Smooth muscle cell (in vitro differentiated cells): ENCODE results near the gene SH2D3C. TPM values are rescaled to one million over a fixed set of nuclear protein-coding genes. Genes with fewer than 3 reads are reported as not detected.
A peak's percentile ranks its signal among the peaks of the same experiment; 100 is the strongest.

Source experiments
- DNase-seq: peaks from one replicate; lab custom pipeline; 2025; ENCODE audit not compliant: unreplicated experiment; lab: John Stamatoyannopoulos, UW
- H2AFZ ChIP-seq: fragments of 200-600 bp; sonication (generic); 2 replicates; pipeline ENCODE4 v1.6.0; 2016; ENCODE audit warnings: antibody characterized with exemption, low read depth, mild to moderate bottlenecking
- H3F3A ChIP-seq: fragments of 200-600 bp; sonication (generic); 2 replicates; pipeline ENCODE4 v1.6.0; 2017; ENCODE audit warnings: antibody characterized with exemption, low read depth
- H3K27ac ChIP-seq: fragments of 200-600 bp; sonication (generic); 2 replicates; pipeline ENCODE4 v1.5.1; 2016; ENCODE audit warnings: low read depth, mild to moderate bottlenecking
- H3K27me3 ChIP-seq: fragments of 200-600 bp; sonication (generic); 2 replicates; pipeline ENCODE4 v1.6.1; 2016; ENCODE audit warnings: low read depth, mild to moderate bottlenecking
- H3K36me3 ChIP-seq: fragments of 200-600 bp; sonication (generic); 2 replicates; pipeline ENCODE4 v1.5.1; 2016; ENCODE audit warnings: low read depth
- H3K4me1 ChIP-seq: fragments of 200-600 bp; sonication (generic); 2 replicates; pipeline ENCODE4 v1.5.1; 2016; ENCODE audit warnings: low read depth
- H3K4me2 ChIP-seq: fragments of 200-600 bp; sonication (generic); 2 replicates; pipeline ENCODE4 v1.6.0; 2016; ENCODE audit warnings: mild to moderate bottlenecking
- H3K4me3 ChIP-seq: fragments of 200-600 bp; sonication (generic); 2 replicates; pipeline ENCODE4 v1.5.1; 2016; ENCODE audit warnings: mild to moderate bottlenecking
- H3K79me2 ChIP-seq: fragments of 200-600 bp; sonication (generic); 2 replicates; pipeline ENCODE4 v1.6.0; 2016; ENCODE audit warnings: low read depth, mild to moderate bottlenecking
- H3K9ac ChIP-seq: fragments of 200-600 bp; sonication (generic); 2 replicates; pipeline ENCODE4 v1.6.0; 2016; ENCODE audit warnings: low read depth
- H3K9me3 ChIP-seq: fragments of 200-600 bp; sonication (generic); replicated peaks from 2 replicates; pipeline ENCODE4 v1.5.1; 2016; ENCODE audit warnings: low read depth
- H4K20me1 ChIP-seq: fragments of 200-600 bp; sonication (generic); 2 replicates; pipeline ENCODE4 v1.6.0; 2016; ENCODE audit warnings: low read depth
- WGBS: methylation state at CpG from one replicate; pipeline ENCODE4 v1.1.7; 2016; ENCODE audit warnings: low lambda C conversion rate; 5-methylcytosine and 5-hydroxymethylcytosine counted together
- polyA plus RNA-seq: library from polyadenylated mRNA; unstranded; fragments of >200 nt; fragmentation: Nextera tagmentation; extraction: Ambion mirVana; gene quantifications from 2 replicates; pipeline ENCODE4 v1.2.1, GENCODE V29; 2016
- total RNA-seq: library from RNA; depleted of rRNA; stranded (reverse); fragments of >200 nt; gene quantifications from 2 replicates; pipeline ENCODE4 v1.2.3, GENCODE V29; 2014
- TF ChIP-seq, protein P1 (sequence below): fragments of 200-600 bp; sonication (generic); IDR thresholded peaks from 2 replicates; pipeline ENCODE4 v1.5.1; 2017; ENCODE audit warnings: borderline replicate concordance, mild to moderate bottlenecking, antibody characterized with exemption; ENCODE audit not compliant: insufficient read depth, poor library complexity, severe bottlenecking

Gene SH2D3C
- total and polyA plus RNA-seq, 2 experiments from 2014 or later = 0.54 TPM; not detected in 1

DNA sequence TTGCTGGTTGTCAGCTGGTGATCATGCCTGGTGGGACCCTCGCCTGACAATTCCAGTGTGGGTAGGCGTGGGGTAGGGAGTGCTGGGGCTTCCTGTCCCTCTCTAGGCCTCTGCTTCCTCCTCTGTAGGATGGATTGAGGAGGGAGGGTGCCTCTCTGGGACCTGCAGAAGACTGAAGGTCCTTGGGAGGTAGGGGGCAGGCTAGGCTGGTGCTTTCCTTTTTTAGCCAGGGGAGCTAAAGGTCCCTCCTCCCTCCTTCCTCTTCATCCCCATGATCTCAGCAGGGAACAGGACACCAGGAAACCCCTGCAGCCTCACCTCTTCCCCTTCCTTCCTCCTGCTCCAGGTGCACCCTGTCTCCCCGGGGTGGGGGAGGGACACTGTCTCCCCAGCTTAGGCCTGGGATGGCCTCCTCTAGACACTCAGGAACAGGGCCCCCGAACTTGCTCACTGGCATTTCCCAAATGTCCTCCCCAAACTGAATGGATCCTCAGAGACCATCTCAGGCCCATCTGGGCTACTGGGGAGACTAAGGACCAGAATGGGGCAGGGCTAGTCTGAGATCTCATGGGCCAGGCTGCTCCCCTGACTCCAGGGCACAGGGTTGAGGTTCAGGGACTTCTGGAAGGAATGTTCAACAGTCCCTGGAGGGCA is 8.4 kb downstream of the SH2D3C start:
- H3K36me3 ChIP-seq = no peaks in the 10 kb centered on the region
- 92% methylated on average over 4 of the region's 4 CpGs for WGBS
- no peak overlapping the region for H3K9ac ChIP-seq
- H3K27me3 ChIP-seq = no peaks in the 10 kb centered on the region
- H3F3A ChIP-seq = no peaks in the 10 kb centered on the region
- no peak overlapping the region for H3K4me2 ChIP-seq
- no peak overlapping the region for H2AFZ ChIP-seq
- H4K20me1 ChIP-seq = no peaks in the 10 kb centered on the region
- H3K27ac ChIP-seq = no peak overlapping the region
- H3K4me3 ChIP-seq = no peak overlapping the region
- H3K9me3 ChIP-seq = no peaks in the 10 kb centered on the region
- no peak for DNase-seq
- H3K79me2 ChIP-seq = no peaks in the 10 kb centered on the region
- peaks cover 8% of the 10 kb centered on the region for H3K4me1 ChIP-seq
- TF ChIP-seq, protein P1, sequence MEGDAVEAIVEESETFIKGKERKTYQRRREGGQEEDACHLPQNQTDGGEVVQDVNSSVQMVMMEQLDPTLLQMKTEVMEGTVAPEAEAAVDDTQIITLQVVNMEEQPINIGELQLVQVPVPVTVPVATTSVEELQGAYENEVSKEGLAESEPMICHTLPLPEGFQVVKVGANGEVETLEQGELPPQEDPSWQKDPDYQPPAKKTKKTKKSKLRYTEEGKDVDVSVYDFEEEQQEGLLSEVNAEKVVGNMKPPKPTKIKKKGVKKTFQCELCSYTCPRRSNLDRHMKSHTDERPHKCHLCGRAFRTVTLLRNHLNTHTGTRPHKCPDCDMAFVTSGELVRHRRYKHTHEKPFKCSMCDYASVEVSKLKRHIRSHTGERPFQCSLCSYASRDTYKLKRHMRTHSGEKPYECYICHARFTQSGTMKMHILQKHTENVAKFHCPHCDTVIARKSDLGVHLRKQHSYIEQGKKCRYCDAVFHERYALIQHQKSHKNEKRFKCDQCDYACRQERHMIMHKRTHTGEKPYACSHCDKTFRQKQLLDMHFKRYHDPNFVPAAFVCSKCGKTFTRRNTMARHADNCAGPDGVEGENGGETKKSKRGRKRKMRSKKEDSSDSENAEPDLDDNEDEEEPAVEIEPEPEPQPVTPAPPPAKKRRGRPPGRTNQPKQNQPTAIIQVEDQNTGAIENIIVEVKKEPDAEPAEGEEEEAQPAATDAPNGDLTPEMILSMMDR = no peak

DNA sequence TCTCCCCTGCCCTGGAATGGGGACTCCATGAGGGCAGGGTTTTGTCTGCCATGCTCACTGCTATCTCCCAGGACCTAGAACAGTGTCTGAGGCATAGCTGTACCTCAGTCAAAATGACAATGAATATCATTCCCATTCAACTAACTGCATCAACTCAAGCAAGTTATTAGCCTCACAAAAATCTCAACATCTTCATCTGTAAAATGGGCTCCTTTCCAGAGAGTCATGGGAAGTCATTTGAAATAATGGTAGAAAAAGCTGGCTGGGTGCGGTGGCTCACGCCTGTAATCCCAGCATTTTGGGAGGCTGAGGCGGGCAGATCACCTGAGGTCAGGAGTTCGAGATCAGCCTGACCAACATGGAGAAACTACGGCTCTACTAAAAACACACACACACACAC is 9.4 kb downstream of the SH2D3C start:
- Histone ChIP-seq H3K4me3 (no peak overlapping the region), H3F3A (no peaks in the 10 kb centered on the region), H2AFZ (no peak overlapping the region), H3K4me2 (no peak overlapping the region), H3K36me3 (no peaks in the 10 kb centered on the region), H3K79me2 (no peaks in the 10 kb centered on the region), H3K27me3 (no peaks in the 10 kb centered on the region), H3K9me3 (no peaks in the 10 kb centered on the region), H3K4me1 (peaks cover 8% of the 10 kb centered on the region), H3K27ac (no peak overlapping the region), H3K9ac (no peak overlapping the region), H4K20me1 (no peaks in the 10 kb centered on the region)
- no peak for DNase-seq
- 93% methylated on average over 5 of the region's 5 CpGs for WGBS
- TF ChIP-seq, protein P1 = no peak

DNA sequence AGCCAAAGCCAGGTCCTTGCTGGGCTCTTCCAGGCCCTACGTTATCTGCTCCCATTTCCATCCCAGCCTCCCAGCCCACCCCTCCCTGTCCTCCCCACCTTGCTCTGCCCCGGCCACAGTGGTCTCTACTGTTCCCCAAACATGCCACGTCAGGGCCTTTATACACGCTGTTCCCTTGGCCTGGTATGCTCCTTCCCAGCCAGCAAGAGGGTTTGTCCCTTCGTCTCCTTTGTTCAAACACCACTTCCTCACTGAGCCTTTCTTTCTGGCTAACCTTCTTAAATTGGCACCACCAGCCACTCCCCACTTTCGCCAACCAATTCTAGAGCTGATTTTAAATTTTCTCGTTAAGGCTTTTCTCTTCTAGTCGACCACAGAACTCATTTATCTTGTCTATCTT is 9.8 kb downstream of the SH2D3C start:
- Histone ChIP-seq H3K4me2 (no peak overlapping the region), H3K4me3 (no peak overlapping the region), H2AFZ (peak overlapping the region; percentile 58), H3K36me3 (no peaks in the 10 kb centered on the region), H3K9ac (no peak overlapping the region), H3K9me3 (no peaks in the 10 kb centered on the region), H3K4me1 (peaks cover 8% of the 10 kb centered on the region), H3F3A (no peaks in the 10 kb centered on the region), H3K27me3 (no peaks in the 10 kb centered on the region), H3K27ac (no peak overlapping the region), H3K79me2 (no peaks in the 10 kb centered on the region), H4K20me1 (no peaks in the 10 kb centered on the region)
- no peak for DNase-seq
- TF ChIP-seq, protein P1 = no peak
- WGBS = 87% methylated on average over 6 of the region's 8 CpGs

DNA sequence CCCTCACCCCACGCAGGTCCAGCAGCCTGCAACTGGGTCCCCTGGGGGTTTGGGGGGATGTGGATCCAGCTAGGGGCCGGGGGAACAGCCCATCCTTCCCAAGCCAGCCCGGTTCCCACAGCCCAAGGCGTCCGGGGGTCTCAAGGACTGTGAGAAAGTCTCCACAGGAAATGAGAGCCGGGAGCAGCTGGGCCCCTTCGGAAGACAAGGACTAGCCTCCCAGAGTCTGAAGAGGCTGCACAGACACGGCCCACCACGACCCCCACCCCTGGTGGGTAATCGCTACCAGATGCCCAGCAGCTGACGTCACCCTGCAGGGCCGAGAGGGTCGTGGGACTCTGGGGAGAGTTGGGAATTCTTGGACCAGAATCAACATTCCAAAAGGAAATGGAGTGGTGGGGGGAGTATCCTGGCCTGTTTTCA is 10.5 kb downstream of the SH2D3C start:
- H3K4me2 ChIP-seq = peak overlapping the region; percentile 57

More for the DNA sequence above, 10.5 kb downstream of the SH2D3C start:
- H3K79me2 ChIP-seq = no peaks in the 10 kb centered on the region
- H3F3A ChIP-seq = no peaks in the 10 kb centered on the region
- no peak for DNase-seq
- H3K36me3 ChIP-seq = no peaks in the 10 kb centered on the region
- H3K4me3 ChIP-seq = no peak overlapping the region
- 16% methylated on average over 11 of the region's 13 CpGs for WGBS
- no peaks in the 10 kb centered on the region for H3K27me3 ChIP-seq
- H3K27ac ChIP-seq = peak overlapping the region; percentile 12
- H3K9ac ChIP-seq = no peak overlapping the region
- H3K9me3 ChIP-seq = no peaks in the 10 kb centered on the region
- H3K4me1 ChIP-seq = peaks cover 8% of the 10 kb centered on the region
- TF ChIP-seq, protein P1 = no peak
- no peaks in the 10 kb centered on the region for H4K20me1 ChIP-seq
- H2AFZ ChIP-seq = peak overlapping the region; percentile 58
